ENCODE measurements around the gene ARL15. TPM values are rescaled to one million over a fixed set of nuclear protein-coding genes. Genes with fewer than 3 reads are reported as not detected.

ARL15 gene
- total and polyA plus RNA-seq, 2 of the 8 experiments (the other 6 are each of a cell fraction or from before 2014, with no cell fraction given), result 9.9 to 21.2 TPM

- 88% methylated on average over 4 of the region's 4 CpGs; no CpG with 5 or more reads in 1 of the 2 experiments for WGBS, 2 experiments (ENCODE audit: extremely low coverage in 1 of 2, insufficient coverage in 1 of 2, insufficient read length in 1 of 2, insufficient replicate concordance in 2 of 2, low coverage in 1 of 2, low lambda C conversion rate in 2 of 2, missing lambda C conversion rate in 1 of 2)
- H3K14ac ChIP-seq (ENCODE audit: insufficient read length), result no peak overlapping the region
- no peak overlapping the region for H2BK20ac ChIP-seq (ENCODE audit: low read length)
- no peak overlapping the region for H2BK5ac ChIP-seq (ENCODE audit: low read depth, low read length)
- no peaks in the 10 kb centered on the region for H3K36me3 ChIP-seq (ENCODE audit: control insufficient read depth in 2 of 4, insufficient read depth in 4 of 4, low read length in 3 of 4)
- H3K79me1 ChIP-seq (ENCODE audit: low read depth, low read length), result no peaks in the 10 kb centered on the region
- H3K79me2 ChIP-seq (ENCODE audit: control insufficient read depth in 1 of 2, insufficient read depth in 2 of 2, low read length in 2 of 2), result no peaks in the 10 kb centered on the region
- H3K4me1 ChIP-seq (replicated peaks in 1 of 4; ENCODE audit: control insufficient read depth in 3 of 4, insufficient read depth in 4 of 4, low read length in 3 of 4), result peaks cover 0 to 8% (median 5%) of the 10 kb centered on the region in 4 experiments; a peak in 3 of 7 replicates
- H3K4ac ChIP-seq (replicated peaks; ENCODE audit: insufficient read length, low read depth, low read length), result no peak overlapping the region
- FAIRE-seq (no peak), DNase-seq (ENCODE audit: low read depth in 1 of 2, low spot score in 2 of 2) (no peak)
- H3K23ac ChIP-seq (ENCODE audit: insufficient read length), result no peak overlapping the region
- no peak overlapping the region for H3K4me3 ChIP-seq (ENCODE audit: extremely low read depth in 1 of 4, insufficient read depth in 2 of 4, low read depth in 3 of 4, low read length in 4 of 4)
- no peak overlapping the region for H4K91ac ChIP-seq (replicated peaks; ENCODE audit: insufficient read length, low read length)
- no peak overlapping the region for H4K8ac ChIP-seq (ENCODE audit: extremely low read depth, insufficient read depth, low read length)
- H2AFZ ChIP-seq (ENCODE audit: low read length), result no peak overlapping the region
- no peaks in the 10 kb centered on the region for H3K27me3 ChIP-seq (replicated peaks in 1 of 4; ENCODE audit: control insufficient read depth in 3 of 4, extremely low read depth in 1 of 4, insufficient read depth in 3 of 4, low read length in 3 of 4)
- CTCF ChIA-PET (ENCODE audit: partially characterized antibody), result no interaction called here
- H4K20me1 ChIP-seq (replicated peaks in 1 of 2; ENCODE audit: control insufficient read depth in 1 of 2, insufficient read depth in 2 of 2, low read length in 2 of 2), result no peaks in the 10 kb centered on the region
- H4K5ac ChIP-seq (ENCODE audit: insufficient read length, low read depth, low read length), result no peak overlapping the region
- no peak overlapping the region for H3K27ac ChIP-seq (ENCODE audit: low read depth, low read length)
- no peak overlapping the region for H3K56ac ChIP-seq (replicated peaks; ENCODE audit: insufficient read length, low read depth, low read length)
- no peak overlapping the region for H2AK5ac ChIP-seq (ENCODE audit: low read depth, low read length)
- TF ChIP-seq, protein P1, sequence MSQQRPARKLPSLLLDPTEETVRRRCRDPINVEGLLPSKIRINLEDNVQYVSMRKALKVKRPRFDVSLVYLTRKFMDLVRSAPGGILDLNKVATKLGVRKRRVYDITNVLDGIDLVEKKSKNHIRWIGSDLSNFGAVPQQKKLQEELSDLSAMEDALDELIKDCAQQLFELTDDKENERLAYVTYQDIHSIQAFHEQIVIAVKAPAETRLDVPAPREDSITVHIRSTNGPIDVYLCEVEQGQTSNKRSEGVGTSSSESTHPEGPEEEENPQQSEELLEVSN (IDR thresholded peaks at IDR 0.05), result no peak
- no peak for TF ChIP-seq SRF (IDR thresholded peaks at IDR 0.05; ENCODE audit: low read depth, low read length)
- TF ChIP-seq MAFK (IDR thresholded peaks at IDR 0.05; ENCODE audit: low read depth, low read length), result peak; percentile 93
- no peak for TF ChIP-seq EP300 (IDR thresholded peaks at IDR 0.05; ENCODE audit: borderline replicate concordance in 1 of 2, low read depth in 2 of 2, low read length in 2 of 2)
- TF ChIP-seq TAF7 (optimal IDR thresholded peaks at IDR 0.05; ENCODE audit: borderline replicate concordance, low read depth, low read length), result no peak
- TF ChIP-seq HDAC2 (IDR thresholded peaks at IDR 0.05; ENCODE audit: borderline replicate concordance in 1 of 2, low read depth in 2 of 2, low read length in 2 of 2), result no peak
- TF ChIP-seq GABPA (IDR thresholded peaks at IDR 0.05; ENCODE audit: borderline replicate concordance, insufficient read depth, low read length), result no peak
- no peak for TF ChIP-seq NRF1 (IDR thresholded peaks at IDR 0.05; ENCODE audit: low read depth, low read length)
- TF ChIP-seq SAP30 (IDR thresholded peaks at IDR 0.05; ENCODE audit: insufficient read depth, insufficient replicate concordance, low read length), result no peak
- POLR2A ChIA-PET (ENCODE audit: partially characterized antibody), result no interaction called here
- no peaks in the 10 kb centered on the region for H3K9me3 ChIP-seq (ENCODE audit: insufficient read depth in 2 of 2, low read depth in 1 of 2, low read length in 1 of 2)
- H2BK120ac ChIP-seq (replicated peaks; ENCODE audit: low read depth, low read length), result no peak overlapping the region
- no peak overlapping the region for H2BK12ac ChIP-seq (ENCODE audit: low read depth, low read length)
- no peak overlapping the region for H3K4me2 ChIP-seq (ENCODE audit: insufficient read depth in 1 of 2, low read depth in 2 of 2, low read length in 2 of 2)
- no peak overlapping the region for H2BK15ac ChIP-seq (ENCODE audit: low read length)
- H3K18ac ChIP-seq (ENCODE audit: extremely low read depth, low read length), result no peak overlapping the region
- no peak overlapping the region for H3K9ac ChIP-seq (replicated peaks in 1 of 4; ENCODE audit: extremely low read depth in 1 of 4, low read depth in 3 of 4, low read length in 3 of 4)
- no peaks in the 10 kb centered on the region; the same call in 1 of the 2 replicates for H3K23me2 ChIP-seq (ENCODE audit: low read depth, low read length)
Observed at GRCh38 chr5:53948598-53948997, 361.8 kb downstream of the ARL15 start.

All from H1 (cell line).